Measurements from ENCODE around the gene HINFP. TPM values are rescaled to one million over a fixed set of nuclear protein-coding genes. Genes with fewer than 3 reads are reported as not detected.
"Not testable (repeated sequence)": the region's sequence is repeated elsewhere in the genome, so short reads cannot be mapped to it uniquely, and the experiment has no call there.

HINFP gene
- total and polyA plus RNA-seq, 9 of the 15 experiments (the other 6 are each of a cell fraction or from before 2014, with no cell fraction given) = 13.8 to 34.1 (median 22.5) TPM

GRCh38 chr11:119103161-119103664 is 18.2 kb upstream of the HINFP start:
- H2AFZ ChIP-seq (ENCODE audit: low read depth, low read length) = 0 out of 2 replicates have a peak overlapping the region, but pooled peaks have one; percentile 14
- peak overlapping the region in 1 of 2 experiments; percentile 72; a peak in 2 of 4 replicates for H3K9ac ChIP-seq (ENCODE audit: insufficient read depth in 1 of 2, low read depth in 2 of 2, low read length in 2 of 2)
- TF ChIP-seq ZFX (CRISPR knock-in tag; IDR thresholded peaks at IDR 0.05) = 0 out of 2 replicates have a peak, but pooled peaks have one; percentile 17
- H3K9me1 ChIP-seq (ENCODE audit: control insufficient read depth, insufficient read depth, low read length); H3K27me3 ChIP-seq (ENCODE audit: control insufficient read depth in 2 of 2, insufficient read depth in 2 of 2, low read length in 2 of 2); CTCF ChIA-PET (ENCODE audit: low intra/inter-chr PET ratio); ATAC-seq; H3K9me3 ChIP-seq (replicated peaks; ENCODE audit: control insufficient read depth, insufficient read depth, low read depth, low read length); H3K4me2 ChIP-seq (ENCODE audit: insufficient read depth, low read length); DNase-seq (ENCODE audit: extremely low read depth in 1 of 4, low spot score in 3 of 4); H3K4me3 ChIP-seq; H4K20me1 ChIP-seq (replicated peaks; ENCODE audit: control insufficient read depth, insufficient read depth, low read length); FAIRE-seq; BruUV-seq (replicated peaks): not testable (repeated sequence)
- POLR2A ChIA-PET = interaction anchor here (0.9 to 1.7 kb wide), 6 partner anchors 9 to 235 kb away, joined by 3 to 7 read pairs (median 4); no protein-coding TSS in a partner anchor
- peak overlapping the region; percentile 31; the same call in 1 of the 3 replicates for H3K27ac ChIP-seq (ENCODE audit: extremely low read depth, low read depth, low read length)
- in situ Hi-C loops (cut with MboI) (loop anchor here (5.0 kb wide), 1 partner anchor 94 kb away; no protein-coding TSS in a partner anchor), intact Hi-C loops (cut with micrococcal nuclease) (loop anchor here (2.0 to 5.0 kb wide), 5 partner anchors 18 to 220 kb away; partner anchors contain the start of genes HINFP, RPS25 and TRAPPC4)
- peaks cover 47% of the 10 kb centered on the region for H3K79me2 ChIP-seq (ENCODE audit: control insufficient read depth, insufficient read depth, low read length)
- 87% methylated on average over 16 of the region's 18 CpGs for WGBS (ENCODE audit: insufficient coverage, low coverage, missing lambda C conversion rate)
- H3K36me3 ChIP-seq (ENCODE audit: control insufficient read depth, insufficient read depth, low read length) = peaks cover 17% of the 10 kb centered on the region
- peaks cover 36 to 50% of the 10 kb centered on the region in 2 experiments for H3K4me1 ChIP-seq (replicated peaks in 1 of 2; ENCODE audit: control insufficient read depth in 2 of 2, insufficient read depth in 2 of 2, low read length in 2 of 2)

- ATAC-seq = no peak
- POLR2A ChIA-PET = interaction anchor here (1.0 kb wide), 1 partner anchor 10 kb away, joined by 4 read pairs; no protein-coding TSS in a partner anchor
- CTCF ChIA-PET (ENCODE audit: low intra/inter-chr PET ratio) = interaction anchor here (0.6 to 0.8 kb wide), 2 partner anchors 217 to 219 kb away, joined by 3 read pairs; no protein-coding TSS in a partner anchor
- H3K36me3 ChIP-seq (ENCODE audit: control insufficient read depth, insufficient read depth, low read length) = peaks cover 11% of the 10 kb centered on the region; the same call in 2 of the 3 replicates
- H3K4me2 ChIP-seq (ENCODE audit: insufficient read depth, low read length) = no peak overlapping the region
- H3K27ac ChIP-seq (ENCODE audit: extremely low read depth, low read depth, low read length) = no peak overlapping the region
- no TSS peak for BruUV-seq (replicated peaks)
- H4K20me1 ChIP-seq (replicated peaks; ENCODE audit: control insufficient read depth, insufficient read depth, low read length) = peaks cover 2% of the 10 kb centered on the region; the same call in 1 of the 2 replicates
- in situ Hi-C loops (cut with MboI) (loop anchor here (5.0 kb wide), 1 partner anchor 94 kb away; no protein-coding TSS in a partner anchor), intact Hi-C loops (cut with micrococcal nuclease) (loop anchor here (1.0 to 5.0 kb wide), 6 partner anchors 17 to 219 kb away; partner anchors contain the start of genes HINFP, RPS25 and TRAPPC4)
- H3K9ac ChIP-seq (ENCODE audit: insufficient read depth in 1 of 2, low read depth in 2 of 2, low read length in 2 of 2) = no peak overlapping the region
- H3K79me2 ChIP-seq (ENCODE audit: control insufficient read depth, insufficient read depth, low read length) = peaks cover 53% of the 10 kb centered on the region
- DNase-seq (ENCODE audit: extremely low read depth in 1 of 4, low spot score in 3 of 4) = peak in 2 of 4 experiments; percentile 33 to 62
- no peaks in the 10 kb centered on the region for H3K27me3 ChIP-seq (ENCODE audit: control insufficient read depth in 2 of 2, insufficient read depth in 2 of 2, low read length in 2 of 2)
- H3K9me1 ChIP-seq (ENCODE audit: control insufficient read depth, insufficient read depth, low read length) = no peaks in the 10 kb centered on the region
- 23% methylated on average over 4 of the region's 4 CpGs for WGBS (ENCODE audit: insufficient coverage, low coverage, missing lambda C conversion rate)
- peak overlapping the region; percentile 15; the same call in 1 of the 2 replicates for H2AFZ ChIP-seq (ENCODE audit: low read depth, low read length)
- no peak overlapping the region for H3K4me3 ChIP-seq
- peaks cover 38 to 50% of the 10 kb centered on the region in 2 experiments for H3K4me1 ChIP-seq (replicated peaks in 1 of 2; ENCODE audit: control insufficient read depth in 2 of 2, insufficient read depth in 2 of 2, low read length in 2 of 2)
- H3K9me3 ChIP-seq (replicated peaks; ENCODE audit: control insufficient read depth, insufficient read depth, low read depth, low read length) = no peaks in the 10 kb centered on the region
- peak; percentile 61 for FAIRE-seq
- 0 out of 4 replicates have a peak, but pooled peaks of 1 of the 2 experiments have one; percentile 38 for TF ChIP-seq FOXK2 (conservative IDR thresholded peaks at IDR 0.05 in 1 of 2, IDR thresholded peaks at IDR 0.05 in 1 of 2; ENCODE audit: low read depth in 2 of 2)
- TF ChIP-seq ZNF12 (CRISPR knock-in tag; IDR thresholded peaks at IDR 0.05) = no peak
- no peak for TF ChIP-seq HDAC6 (IDR thresholded peaks at IDR 0.05; ENCODE audit: low read depth, low read length)
- no peak for TF ChIP-seq E2F4 (CRISPR knock-in tag; IDR thresholded peaks at IDR 0.05; ENCODE audit: low read depth)
- TF ChIP-seq ARID2 (IDR thresholded peaks at IDR 0.05) = 0 out of 2 replicates have a peak, but pooled peaks have one; percentile 45
- no peak for TF ChIP-seq NELFE (IDR thresholded peaks at IDR 0.05; ENCODE audit: insufficient read depth, insufficient read length)
- TF ChIP-seq EGR1 (conservative IDR thresholded peaks at IDR 0.05) = no peak
- TF ChIP-seq GTF2E2 (tag; IDR thresholded peaks at IDR 0.05) = no peak
- TF ChIP-seq RFX1 (IDR thresholded peaks at IDR 0.05) = no peak
- no peak for TF ChIP-seq RBM14 (IDR thresholded peaks at IDR 0.05; ENCODE audit: borderline replicate concordance, insufficient read depth, low read depth, low read length)
- TF ChIP-seq RBM15 (IDR thresholded peaks at IDR 0.05; ENCODE audit: insufficient read depth, low read length) = no peak
- TF ChIP-seq FOXJ2 (tag; IDR thresholded peaks at IDR 0.05) = no peak
These were observed 17.6 kb upstream of the HINFP start for GRCh38 chr11:119103793-119104192.
